Ishikawa (cell line): ENCODE data around the gene HMX2.

ENCODE experiments used
- EP300 ChIP-seq: IDR thresholded peaks from 2 replicates; pipeline ENCODE4 v1.6.1; 2012; ENCODE audit warnings: borderline replicate concordance
- MAX ChIP-seq: IDR thresholded peaks from 2 replicates; pipeline ENCODE4 v1.6.1; 2012
- REST ChIP-seq: IDR thresholded peaks from 2 replicates; pipeline ENCODE4 v1.6.1; 2012; ENCODE audit warnings: low read depth, mild to moderate bottlenecking
- TAF1 ChIP-seq: IDR thresholded peaks from 2 replicates; pipeline ENCODE4 v1.6.1; 2012; ENCODE audit warnings: low read depth, mild to moderate bottlenecking
- TEAD4 ChIP-seq: IDR thresholded peaks from 2 replicates; pipeline ENCODE4 v1.6.1; 2012

GRCh38 chr10:123141791-123142700 is 5.9 kb upstream of the HMX2 start:
- TF ChIP-seq TEAD4 (no peak), EP300 (no peak), TAF1 (no peak), REST (no peak), MAX (no peak)
